Suprapubic skin (tissue), 4 donors: Measurements from ENCODE around the gene NAA60.

Experiments
- POLR2A ChIP-seq, 2 donors: fragments of 450-650 bp; IDR thresholded peaks; one replicate each; pipeline ENCODE4 v1.6.1; 2017; ENCODE audit warnings: antibody characterized with exemption in 2 of 2, mild to moderate bottlenecking in 2 of 2, moderate library complexity in 2 of 2
- POLR2AphosphoS5 ChIP-seq, 3 donors: sonication (generic); formaldehyde crosslinking; IDR thresholded peaks; one replicate each; pipeline ENCODE4 v1.6.1; 2017; ENCODE audit warnings: antibody characterized with exemption in 3 of 3
- TF ChIP-seq, protein P1 (sequence below), 2 donors: fragments of 200-600 bp in 1 of 2; fragments of 450-650 bp in 1 of 2; sonication (generic) in 1 of 2; IDR thresholded peaks; one replicate each; pipeline ENCODE4 v1.5.1; 2016 to 2019; ENCODE audit warnings: antibody characterized with exemption in 2 of 2, mild to moderate bottlenecking in 1 of 2, moderate library complexity in 1 of 2

DNA sequence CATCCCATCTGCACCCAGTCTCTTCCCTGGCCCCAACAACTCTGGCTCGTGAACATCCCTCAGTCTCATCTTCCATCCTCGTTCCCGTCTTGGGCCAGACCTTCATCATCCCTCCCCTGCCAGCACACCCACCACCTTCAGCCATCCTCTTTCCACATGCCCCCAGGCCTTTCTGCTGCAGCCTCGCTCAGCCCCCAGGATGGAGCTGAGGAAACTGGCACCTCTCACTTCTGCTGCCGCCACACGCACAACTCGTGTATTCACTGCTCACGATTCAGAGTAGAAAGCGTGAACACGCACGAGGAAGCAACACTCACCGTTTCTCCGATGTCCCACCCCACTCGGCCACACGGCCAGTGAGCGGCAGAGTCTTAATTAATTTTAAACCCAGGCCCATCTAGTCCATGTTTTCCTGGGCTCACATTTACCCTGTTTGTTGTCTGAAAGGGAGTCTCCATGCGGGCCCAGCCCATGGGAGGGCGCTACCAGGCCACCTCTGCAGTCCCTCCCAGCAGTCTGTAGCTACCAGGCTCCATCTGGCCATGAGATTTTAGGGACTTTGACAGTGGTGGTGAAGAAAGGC is 39.3 kb downstream of the NAA60 start:
- TF ChIP-seq POLR2A (IDR thresholded peaks at IDR 0.05) = no peak
- TF ChIP-seq, protein P1, sequence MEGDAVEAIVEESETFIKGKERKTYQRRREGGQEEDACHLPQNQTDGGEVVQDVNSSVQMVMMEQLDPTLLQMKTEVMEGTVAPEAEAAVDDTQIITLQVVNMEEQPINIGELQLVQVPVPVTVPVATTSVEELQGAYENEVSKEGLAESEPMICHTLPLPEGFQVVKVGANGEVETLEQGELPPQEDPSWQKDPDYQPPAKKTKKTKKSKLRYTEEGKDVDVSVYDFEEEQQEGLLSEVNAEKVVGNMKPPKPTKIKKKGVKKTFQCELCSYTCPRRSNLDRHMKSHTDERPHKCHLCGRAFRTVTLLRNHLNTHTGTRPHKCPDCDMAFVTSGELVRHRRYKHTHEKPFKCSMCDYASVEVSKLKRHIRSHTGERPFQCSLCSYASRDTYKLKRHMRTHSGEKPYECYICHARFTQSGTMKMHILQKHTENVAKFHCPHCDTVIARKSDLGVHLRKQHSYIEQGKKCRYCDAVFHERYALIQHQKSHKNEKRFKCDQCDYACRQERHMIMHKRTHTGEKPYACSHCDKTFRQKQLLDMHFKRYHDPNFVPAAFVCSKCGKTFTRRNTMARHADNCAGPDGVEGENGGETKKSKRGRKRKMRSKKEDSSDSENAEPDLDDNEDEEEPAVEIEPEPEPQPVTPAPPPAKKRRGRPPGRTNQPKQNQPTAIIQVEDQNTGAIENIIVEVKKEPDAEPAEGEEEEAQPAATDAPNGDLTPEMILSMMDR (IDR thresholded peaks at IDR 0.05) = no peak
- TF ChIP-seq POLR2AphosphoS5 (IDR thresholded peaks at IDR 0.05) = no peak
